BJ (cell line): Measurements from ENCODE around the gene CYB5A. TPM values are rescaled to one million over a fixed set of nuclear protein-coding genes. Genes with fewer than 3 reads are reported as not detected.

ENCODE experiments used
- CTCF ChIA-PET: fragments of 350-600 bp; formaldehyde crosslinking; extraction: SDS; loops from one replicate; lab custom pipeline; 2021; ENCODE audit warnings: antibody characterized with exemption, inconsistent platforms; lab: Yijun Ruan, JAX
- POLR2A ChIA-PET: fragments of 300-600 bp; sonication (Branson Sonifier 250); formaldehyde crosslinking; extraction: SDS; loops from one replicate; lab custom pipeline; 2021; ENCODE audit warnings: antibody characterized with exemption; lab: Charles Lee
- DNase-seq: peaks from one replicate; pipeline ENCODE4 v3.0.0-alpha.2; 2011; ENCODE audit warnings: low read depth
- H3K27me3 ChIP-seq: 2 replicates; pipeline ENCODE4 v1.6.0; 2011; ENCODE audit warnings: low read length; ENCODE audit not compliant: control insufficient read depth, insufficient read depth
- H3K36me3 ChIP-seq: 2 replicates; pipeline ENCODE4 v1.5.1; 2011; ENCODE audit warnings: low read length; ENCODE audit not compliant: control insufficient read depth, insufficient read depth
- H3K4me3 ChIP-seq: 2 replicates; pipeline ENCODE4 v1.5.1; 2011; ENCODE audit warnings: low read depth, mild to moderate bottlenecking, control low read depth, low read length
- CTCF ChIP-seq: IDR thresholded peaks from 2 replicates; pipeline ENCODE4 v1.5.1; 2011; ENCODE audit warnings: low read depth, mild to moderate bottlenecking, control low read depth, inconsistent platforms, low read length, moderate library complexity; ENCODE audit not compliant: insufficient read depth
- polyA plus RNA-seq: library from polyadenylated mRNA; depleted of rRNA; stranded (reverse); fragments of >200 nt; gene quantifications from 2 replicates; pipeline ENCODE4 v1.2.3, GENCODE V29; 2011

The CYB5A gene
- polyA plus RNA-seq, 1 experiment, result 66.0 TPM

DNA sequence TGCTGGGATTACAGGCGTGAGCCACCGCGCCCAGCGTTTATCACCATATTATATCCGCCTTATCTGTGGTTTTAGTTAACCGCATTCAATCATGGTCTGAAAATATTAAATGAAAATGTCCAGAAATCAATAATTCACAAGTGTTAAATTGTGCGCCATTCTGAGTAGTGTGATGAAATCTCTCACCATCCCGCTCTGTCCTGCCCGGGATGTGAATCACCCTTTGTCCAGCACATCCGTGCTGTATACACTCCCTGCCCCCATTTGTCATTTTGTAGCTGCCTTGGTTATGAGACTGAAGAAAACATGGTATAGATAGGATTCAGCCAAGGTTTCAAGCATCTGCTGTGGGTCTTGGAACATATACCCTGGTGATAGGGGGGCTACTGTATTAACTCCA lies 72.7 kb downstream of the CYB5A start:
- Histone ChIP-seq H3K36me3 (no peaks in the 10 kb centered on the region), H3K27me3 (no peaks in the 10 kb centered on the region; the same call in 1 of the 2 replicates), H3K4me3 (no peak overlapping the region)
- POLR2A ChIA-PET, result no interaction called here
- no peak for TF ChIP-seq CTCF
- CTCF ChIA-PET, result no interaction called here
- DNase-seq, result no peak

DNA sequence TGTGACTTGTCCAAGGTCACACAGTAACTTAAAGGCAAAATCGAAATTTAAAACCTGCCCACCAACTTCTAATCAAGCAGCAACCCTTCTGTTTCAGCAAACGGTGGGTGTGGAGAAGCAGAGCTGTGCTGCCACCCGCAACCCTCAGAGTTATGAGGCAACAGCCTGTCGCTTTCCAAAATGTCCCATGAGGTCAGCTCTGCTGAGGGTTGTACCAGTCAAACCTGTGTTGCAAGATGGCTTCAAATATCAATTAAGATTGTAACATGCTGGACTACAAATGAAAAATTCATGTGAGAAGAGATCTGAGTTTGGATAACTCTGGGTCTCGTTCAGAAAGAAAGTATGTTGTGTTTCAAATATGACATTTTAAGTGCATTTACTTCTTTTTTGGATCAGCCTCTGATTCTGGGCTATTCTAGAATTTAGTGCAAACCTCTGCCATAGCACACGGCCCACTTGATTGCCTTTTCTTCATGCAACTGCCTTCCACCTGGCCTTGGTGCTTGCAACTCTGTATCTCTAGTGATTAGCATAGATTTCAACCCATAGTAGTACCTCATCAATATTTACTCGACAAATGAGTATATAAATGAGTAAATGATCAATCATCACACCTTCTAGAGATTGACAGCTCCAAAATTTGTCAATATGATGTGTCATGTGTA lies 74.2 kb downstream of the CYB5A start:
- DNase-seq, result no peak
- TF ChIP-seq CTCF, result no peak
- POLR2A ChIA-PET, result no interaction called here
- no peak overlapping the region for H3K4me3 ChIP-seq
- CTCF ChIA-PET, result no interaction called here
- no peaks in the 10 kb centered on the region; the same call in 1 of the 2 replicates for H3K27me3 ChIP-seq
- no peaks in the 10 kb centered on the region for H3K36me3 ChIP-seq

DNA sequence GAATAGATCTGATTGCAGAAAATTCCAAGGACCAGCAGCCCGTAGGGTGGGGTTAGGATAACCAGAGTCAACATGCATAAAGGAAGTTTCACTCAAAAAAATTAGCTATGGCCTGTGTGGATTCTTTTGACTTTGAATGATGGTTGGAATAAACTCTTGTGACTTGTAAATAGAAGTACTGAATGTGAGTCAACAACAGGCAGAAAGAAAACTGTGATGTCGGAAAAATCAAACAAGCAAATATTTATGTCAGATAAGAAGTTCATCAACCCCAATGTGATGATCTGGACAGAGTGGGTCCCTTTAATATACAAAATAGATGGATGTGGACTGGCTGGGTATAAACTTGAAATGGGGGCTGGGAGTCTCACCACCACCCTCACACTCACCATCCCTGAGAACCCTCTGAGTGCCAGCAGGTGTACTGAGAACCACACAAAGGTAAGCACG lies 75.1 kb downstream of the CYB5A start:
- no peak for DNase-seq
- ChIA-PET CTCF (no interaction called here), POLR2A (no interaction called here)
- Histone ChIP-seq H3K27me3 (no peaks in the 10 kb centered on the region; the same call in 1 of the 2 replicates), H3K4me3 (no peak overlapping the region), H3K36me3 (no peaks in the 10 kb centered on the region)
- no peak for TF ChIP-seq CTCF

DNA sequence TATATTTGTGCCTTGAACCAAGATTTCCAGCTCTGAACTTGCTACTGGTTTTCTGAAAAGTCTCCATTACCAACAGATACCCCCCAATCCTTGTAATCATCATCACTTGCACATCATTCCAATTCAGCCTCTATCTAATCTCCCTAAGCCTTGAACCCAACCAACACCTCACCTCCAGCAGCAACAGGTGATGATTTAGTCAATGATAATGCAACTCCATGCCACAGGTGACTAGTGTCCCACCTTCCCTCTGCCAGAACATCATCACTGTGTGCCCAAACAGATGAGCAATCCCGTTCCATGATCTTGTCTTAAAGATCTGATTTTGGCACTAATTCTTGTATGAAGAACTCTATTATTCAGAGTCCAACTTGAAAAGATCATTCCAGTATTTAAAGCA lies 75.9 kb downstream of the CYB5A start:
- no peak for DNase-seq
- no peaks in the 10 kb centered on the region for H3K36me3 ChIP-seq
- ChIA-PET CTCF (no interaction called here), POLR2A (no interaction called here)
- no peak overlapping the region for H3K4me3 ChIP-seq
- H3K27me3 ChIP-seq, result no peaks in the 10 kb centered on the region; the same call in 1 of the 2 replicates
- TF ChIP-seq CTCF, result no peak

DNA sequence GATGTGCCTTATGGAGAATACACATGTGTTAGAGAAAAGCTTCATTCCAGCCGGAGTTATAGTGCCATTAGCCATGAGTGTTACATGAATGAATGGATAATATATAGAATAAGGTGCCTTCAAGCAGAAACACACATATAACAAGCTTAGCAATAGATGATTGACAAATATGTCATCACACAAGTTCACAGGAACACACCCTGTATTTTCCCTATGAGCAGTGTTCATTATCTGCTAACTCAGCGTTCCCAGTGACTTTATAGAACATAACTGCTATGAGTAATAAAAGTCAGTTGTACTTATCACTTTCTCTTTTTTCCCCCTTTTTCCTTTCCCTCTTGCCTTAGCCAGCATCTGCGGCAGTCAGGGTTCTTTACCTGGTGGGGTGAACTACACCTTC lies 78.3 kb downstream of the CYB5A start:
- TF ChIP-seq CTCF, result no peak
- Histone ChIP-seq H3K36me3 (no peaks in the 10 kb centered on the region), H3K4me3 (no peak overlapping the region), H3K27me3 (no peaks in the 10 kb centered on the region; the same call in 1 of the 2 replicates)
- ChIA-PET CTCF (no interaction called here), POLR2A (no interaction called here)
- no peak for DNase-seq
